HG03196 (cell line): Measurements from ENCODE around the gene RPS6KA1.

Experiments used
- ATAC-seq: cut with Tn5 transposase; IDR thresholded peaks from one replicate; pipeline ENCODE4 v1.9.1; 2021; ENCODE audit not compliant: unreplicated experiment

RPS6KA1 gene

DNA sequence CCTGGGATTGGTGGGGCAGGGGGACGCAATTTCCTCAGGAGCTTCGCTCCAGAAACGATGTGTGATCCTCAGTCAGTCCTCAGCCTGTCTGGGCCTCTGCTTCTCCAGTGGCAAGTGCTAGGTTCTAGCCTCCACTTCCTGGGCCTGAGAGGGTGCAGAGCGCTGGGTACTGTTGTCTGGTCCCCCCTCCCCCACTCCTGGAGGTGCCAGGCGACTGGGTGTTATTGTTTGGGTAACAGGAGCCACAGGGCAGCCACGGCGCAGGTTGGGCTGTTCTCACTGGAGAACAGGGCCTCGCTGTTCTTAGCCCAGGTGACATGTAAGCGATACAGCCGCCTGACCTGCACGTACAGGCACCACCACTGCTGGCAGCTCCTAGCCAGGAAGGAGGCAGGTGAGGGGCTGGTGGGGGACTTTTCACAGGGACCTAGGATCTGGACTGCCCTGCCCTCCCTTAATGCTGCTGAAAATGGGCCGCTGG, 2.1 kb downstream of the RPS6KA1 start:
- no peak for ATAC-seq

DNA sequence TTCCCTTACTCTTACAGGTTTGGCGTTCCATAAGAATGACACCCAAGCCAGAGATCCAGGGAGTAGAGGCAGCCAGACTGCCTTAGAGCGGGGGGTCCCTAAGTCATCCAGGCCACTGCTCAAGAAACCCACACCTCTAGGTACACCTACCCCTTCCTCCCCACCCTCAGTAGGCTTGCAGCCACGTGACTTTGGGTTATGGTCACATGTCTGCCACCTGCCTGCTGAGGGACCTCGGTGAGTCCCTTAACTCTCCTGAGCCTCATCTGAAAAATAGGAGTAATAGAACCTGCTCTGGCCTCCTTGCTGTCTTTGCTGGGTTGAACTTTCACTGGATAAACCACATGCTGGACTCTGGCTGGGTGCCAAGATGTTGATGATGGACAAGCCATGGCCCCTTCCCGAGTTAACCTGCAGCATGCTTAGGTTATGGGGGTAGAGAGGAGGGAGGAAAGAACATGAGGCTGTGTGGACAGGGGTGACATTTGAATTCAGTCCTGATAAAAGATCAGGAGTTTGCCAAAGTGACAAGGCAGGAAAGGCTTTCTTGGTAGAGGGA, 4.5 kb downstream of the RPS6KA1 start:
- no peak for ATAC-seq

DNA sequence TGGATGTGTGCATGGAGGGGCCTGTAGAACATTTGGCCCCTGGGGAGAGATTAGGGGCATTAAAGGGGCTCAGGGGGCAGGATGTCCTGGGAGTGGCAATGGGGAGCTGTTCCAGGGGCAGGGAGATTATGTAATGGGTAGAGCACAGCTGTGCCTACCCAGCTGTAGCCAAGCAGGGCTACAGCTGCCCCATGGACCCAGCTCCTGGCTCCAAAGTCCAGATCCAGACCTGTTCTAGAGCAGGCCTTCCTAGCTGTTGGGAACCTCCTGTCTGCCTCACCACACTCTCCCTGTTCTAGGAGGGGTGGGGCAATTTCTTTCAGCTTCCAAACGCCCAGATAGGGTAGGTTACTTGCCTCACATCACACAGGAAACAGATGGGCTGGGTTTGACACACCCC, 5.6 kb downstream of the RPS6KA1 start:
- ATAC-seq, result no peak

DNA sequence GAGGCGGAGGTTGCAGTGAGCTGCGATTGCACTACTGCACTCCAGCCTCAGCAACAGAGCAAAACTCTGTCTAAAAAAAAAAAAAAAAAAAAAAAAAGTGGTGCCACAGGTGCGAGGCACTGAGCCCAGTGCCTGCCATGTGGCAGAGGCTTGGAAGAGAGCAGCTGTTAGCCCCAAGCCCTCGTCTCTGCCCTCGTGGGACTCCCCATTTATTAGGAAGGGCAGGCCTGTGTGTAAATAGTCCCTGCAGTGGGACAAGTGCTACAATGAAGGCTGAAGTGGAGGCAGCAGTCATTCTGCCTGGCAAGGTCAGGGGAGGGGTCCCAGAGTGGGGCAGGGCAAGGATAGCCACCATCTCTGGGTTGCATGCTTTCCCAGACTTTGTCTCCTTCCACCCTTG, 6.5 kb downstream of the RPS6KA1 start:
- ATAC-seq, result no peak

DNA sequence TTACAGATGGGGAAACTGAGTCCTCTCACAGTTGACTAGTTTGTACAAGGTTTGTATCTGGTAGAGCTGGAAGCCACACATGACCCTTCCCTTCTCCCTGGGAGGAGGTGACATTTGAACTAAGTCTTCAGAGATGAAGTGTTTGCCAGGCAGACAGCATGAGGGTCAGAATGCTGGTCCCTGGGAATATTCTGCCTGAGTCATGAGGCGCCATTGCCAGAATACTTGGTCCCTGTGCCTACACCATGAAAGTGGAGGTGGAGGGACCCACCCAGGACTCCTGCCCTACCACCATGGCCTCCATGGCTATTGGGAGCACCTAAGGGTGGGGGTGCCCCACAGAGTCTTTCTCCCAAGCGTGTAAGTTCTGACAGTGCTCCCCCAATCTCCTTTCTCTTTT, 7.0 kb downstream of the RPS6KA1 start:
- no peak for ATAC-seq

DNA sequence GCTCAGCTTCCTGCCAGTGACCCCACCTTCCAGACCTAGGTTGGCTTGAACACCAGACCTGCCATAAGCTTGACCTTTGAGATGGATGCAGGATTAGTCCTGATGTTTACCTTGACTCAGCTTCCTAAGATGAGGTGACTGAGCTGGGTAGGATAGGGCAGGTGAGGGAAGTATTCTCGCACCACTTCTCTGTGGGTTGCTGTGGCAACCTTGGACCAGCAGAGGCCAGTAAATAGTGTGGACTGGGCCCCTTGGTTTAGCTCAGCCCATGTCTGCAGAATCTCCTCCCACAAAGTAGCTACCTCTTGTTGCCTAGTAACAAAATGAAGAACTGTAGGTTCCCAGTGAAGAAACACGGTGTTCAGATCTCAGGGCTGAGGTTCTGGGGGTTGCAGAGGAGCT, 8.4 kb downstream of the RPS6KA1 start:
- no peak for ATAC-seq

DNA sequence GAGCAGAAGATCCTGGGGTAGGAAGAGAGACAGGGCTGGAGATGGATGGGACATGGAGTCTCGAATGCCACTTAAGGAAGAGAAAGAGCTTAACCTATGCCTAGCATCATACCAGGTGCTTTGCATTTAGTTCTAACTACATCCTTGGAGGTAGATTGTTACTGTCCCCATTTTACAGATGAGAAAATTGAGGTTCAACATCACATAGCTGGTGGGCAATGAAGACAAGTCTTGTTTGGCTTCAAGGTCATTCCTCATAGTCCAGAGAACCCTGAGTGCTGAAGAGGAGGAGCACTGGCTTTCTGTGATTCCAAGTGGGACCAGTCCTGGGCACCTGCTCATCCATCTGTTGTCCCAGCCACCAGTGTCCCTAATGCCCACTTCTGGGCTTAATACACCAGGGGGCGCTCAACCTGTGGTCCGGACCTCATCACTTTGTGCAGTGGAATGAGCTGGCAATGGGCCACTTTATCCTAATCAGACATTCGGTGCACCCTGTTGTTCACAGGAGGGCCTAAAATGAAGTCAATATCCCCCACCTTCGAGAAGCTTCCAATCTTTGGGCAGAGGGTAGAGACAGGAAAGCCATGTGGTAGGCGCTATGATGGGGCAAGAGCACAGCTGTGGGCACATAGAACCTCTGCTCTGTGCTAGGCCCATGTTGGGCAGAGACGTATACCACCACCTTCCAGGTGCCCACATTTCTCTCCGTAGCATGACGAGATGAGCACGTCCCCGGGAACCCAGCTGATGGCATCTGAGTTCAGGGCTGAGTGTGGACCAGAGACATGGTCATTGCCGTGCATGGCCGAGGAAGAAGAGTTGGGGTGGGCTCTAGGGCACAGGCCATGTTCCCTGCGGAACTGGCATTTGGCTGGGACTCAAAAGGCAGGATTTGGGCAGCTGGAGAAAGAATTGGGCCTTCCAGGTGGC, 9.2 kb downstream of the RPS6KA1 start:
- no peak for ATAC-seq

DNA sequence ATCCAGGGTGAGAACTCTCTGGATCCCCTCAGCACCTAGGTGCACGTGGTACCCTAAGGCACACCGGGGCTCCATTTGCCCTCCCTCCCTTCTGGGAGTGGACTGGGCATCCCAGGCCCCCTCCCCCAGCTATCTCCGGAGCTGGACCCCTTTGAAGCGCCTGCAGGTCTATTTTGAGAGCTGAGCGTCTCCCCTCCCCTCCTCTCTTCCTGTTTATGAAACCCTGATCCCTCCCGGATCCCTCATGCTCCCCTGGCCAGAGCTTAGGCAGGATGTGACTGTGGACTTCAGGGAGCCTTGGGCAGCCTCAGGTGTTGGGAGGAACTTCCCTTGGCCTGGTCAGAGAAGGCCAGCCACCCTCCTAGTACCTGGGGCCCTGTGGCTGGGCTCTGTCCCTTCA, 10.2 kb downstream of the RPS6KA1 start:
- ATAC-seq, result no peak

DNA sequence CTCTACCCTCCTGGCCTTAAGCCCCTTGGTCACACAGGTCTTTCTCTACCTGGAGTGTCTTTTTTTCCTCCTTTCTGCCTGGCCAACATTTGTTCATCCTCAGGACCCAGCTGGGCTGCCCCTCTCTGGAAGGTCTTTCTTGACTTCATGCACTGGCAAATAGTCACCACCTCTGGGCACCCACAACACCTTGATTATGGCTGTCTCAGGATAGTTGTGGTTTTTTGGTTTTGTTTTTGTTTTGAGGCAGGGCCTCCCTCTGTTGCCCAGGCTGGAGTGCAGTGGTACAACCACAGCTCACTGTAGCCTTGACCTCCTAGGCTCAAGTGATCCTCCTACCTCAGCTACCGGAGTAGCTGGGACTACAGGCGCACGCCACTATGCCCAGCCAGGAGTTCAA, 10.8 kb downstream of the RPS6KA1 start:
- no peak for ATAC-seq

DNA sequence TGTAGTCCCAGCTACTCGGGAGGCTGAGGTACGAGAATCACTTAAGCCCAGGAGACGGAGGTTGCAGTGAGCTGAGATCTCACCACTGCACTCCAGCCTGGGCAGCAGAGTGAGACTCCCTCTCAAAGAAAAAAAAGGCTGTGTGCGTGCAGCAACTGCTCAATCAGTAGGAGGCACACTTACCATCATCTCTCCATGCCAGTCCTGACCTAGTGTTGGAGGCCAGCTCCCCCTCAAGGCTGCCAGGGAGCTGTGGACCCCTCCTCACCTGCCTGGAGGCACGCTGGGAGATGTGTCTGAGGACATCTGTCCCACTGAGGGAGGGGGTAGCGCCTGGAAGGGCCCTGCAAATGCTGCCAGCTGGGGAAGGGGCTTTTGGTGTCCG, 11.9 kb downstream of the RPS6KA1 start:
- no peak for ATAC-seq

DNA sequence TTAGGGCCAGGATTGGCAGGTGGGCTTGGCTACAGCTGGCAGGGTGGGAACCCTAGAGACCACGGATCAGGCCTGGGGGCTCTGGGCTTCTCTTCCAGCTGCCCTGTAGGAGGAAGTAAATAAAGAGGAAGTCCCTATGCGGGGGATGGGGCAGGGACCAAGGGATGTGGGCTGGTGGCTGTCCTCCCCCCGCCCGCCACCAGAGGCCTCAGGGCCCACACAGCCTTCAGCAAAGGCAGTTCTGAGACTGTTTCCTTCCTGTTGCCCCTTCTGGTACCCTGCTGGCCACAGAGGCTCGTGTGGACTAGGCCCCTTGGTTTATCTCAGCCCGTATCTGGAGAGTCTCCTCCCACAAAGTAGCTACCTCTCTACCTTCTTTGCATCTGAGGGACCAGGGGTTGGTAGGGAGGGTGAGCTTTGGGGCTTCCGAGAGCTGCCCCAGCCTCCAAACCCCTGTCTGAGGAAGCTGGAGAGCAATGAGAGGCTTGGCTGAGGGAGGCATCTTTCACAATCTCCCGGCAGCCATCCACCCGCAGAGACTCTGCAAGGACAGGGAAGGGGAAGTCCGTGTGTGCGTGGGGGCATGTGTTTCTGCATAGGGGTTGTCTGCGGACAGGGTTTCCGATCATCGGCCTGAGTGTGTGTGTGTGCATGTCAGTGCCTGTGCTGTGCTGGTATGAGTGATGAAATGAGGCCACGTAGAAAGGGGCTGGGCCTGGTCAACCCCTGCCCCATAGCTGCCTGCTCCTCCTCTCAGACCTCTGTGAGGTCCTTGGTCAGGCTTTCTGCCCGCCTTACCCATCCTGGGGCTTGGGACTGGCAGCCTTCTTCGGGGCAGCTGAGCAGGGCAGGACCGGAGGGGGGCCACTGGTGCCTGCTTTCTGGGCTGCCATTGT, 12.5 kb downstream of the RPS6KA1 start:
- peak; percentile 58 for ATAC-seq

DNA sequence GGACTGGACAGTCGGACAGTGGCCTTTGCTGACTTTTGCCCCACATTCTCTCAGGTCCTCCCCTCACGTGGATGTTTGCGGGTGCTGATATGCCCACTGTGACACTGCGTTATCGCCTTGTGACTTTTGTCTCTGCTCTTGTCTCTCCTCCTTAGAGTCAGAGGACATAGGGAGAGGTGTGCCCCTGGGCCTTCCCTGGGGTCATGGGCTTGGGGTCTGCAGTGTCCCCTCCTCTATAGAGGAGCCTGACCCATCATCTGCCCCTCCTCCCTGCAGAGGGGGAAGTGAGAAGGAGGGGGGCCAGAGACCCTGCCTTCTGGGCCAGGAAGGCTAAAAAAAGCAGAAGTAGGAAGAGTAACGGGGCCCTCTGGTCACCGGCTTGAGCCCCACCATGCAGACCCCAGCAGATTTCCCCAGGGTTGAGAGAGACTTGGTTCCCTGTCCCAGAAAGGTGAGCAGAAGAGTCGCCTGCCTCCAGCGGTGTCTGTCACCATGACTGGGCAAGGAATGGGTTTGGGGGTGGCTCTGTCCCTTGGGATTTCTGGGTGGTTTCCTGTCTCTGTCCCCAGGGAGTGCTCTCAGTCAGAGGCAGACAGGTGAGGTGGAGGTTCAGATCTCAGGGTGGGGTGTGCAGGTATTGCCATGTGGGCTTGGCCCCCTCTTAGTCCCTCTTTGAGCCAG, 13.3 kb downstream of the RPS6KA1 start:
- ATAC-seq, result no peak

DNA sequence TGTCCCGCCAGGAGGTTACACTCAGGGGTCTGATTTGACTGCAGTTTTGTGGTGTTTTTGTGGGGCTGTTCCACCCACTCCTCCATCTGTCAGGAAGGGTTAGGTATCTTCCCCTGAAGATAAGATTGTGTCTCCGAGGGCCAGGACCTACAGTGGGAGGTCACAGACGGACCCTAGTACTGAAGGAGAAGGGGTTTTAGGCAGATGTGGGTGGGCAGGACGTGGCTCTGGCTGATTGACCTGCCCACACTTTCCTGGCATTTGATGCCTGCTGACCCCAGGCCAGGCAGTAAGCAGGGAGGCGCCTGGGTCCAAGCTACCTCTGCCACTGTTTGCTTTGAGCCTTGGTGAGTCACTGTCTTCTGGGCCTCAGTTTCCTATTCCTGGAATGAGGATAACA, 13.9 kb downstream of the RPS6KA1 start:
- ATAC-seq, result no peak

DNA sequence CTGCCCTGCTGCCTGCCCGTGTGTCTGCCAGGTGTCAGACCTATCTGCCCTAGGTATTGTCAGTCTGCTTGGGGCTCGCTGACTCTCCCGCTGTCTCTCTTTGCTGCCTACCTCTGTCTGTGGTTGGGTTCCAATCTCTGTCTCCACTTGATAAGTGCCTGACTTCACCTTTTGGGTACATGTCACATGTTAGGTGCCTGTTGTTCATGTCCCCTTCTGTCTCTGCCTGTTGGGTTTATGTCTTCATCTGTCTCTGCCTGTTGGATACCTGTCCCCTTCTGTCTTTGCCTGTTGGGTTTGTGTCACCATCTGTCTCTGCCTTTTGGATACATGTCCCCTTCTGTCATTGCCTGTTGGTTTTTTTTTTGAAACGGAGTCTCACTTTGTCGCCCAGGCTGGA, 14.6 kb downstream of the RPS6KA1 start:
- no peak for ATAC-seq

DNA sequence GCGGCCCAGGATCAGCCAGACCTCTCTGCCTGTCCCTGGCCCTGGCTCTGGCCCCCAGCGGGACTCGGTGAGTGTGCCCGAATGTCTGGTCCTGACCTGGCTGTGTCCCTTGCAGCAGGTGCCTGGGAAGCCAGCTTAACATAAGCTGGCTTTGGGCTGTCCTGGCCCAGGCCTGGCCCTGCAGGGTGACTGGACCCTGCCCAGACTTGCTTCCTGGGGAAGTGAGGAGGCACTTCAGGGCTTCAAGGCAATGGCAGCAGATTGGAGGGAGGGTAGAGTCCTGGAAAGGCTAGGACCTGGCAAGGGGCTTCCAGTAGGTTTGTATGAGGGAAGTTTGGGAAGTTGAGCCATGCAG, 16.4 kb downstream of the RPS6KA1 start:
- ATAC-seq, result no peak

DNA sequence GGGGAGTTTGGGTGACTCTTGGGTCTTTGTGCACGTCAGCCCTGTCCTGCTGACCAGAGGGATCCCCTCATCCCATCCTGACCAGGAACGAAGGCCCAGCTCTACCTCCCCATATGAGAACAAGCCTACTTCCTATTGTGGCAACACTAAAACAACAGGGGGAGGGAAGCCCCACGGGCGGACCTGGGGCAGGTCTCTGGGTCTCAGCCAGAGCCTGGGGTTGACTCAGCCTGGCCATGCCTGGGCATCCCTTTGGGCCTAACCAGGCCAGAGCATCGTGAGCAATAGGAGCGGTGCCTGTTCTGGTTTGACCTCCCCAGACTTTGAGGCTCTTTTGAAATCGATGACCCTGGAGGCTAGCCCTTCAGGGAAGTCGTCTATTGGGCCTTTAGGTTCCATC, 16.8 kb downstream of the RPS6KA1 start:
- ATAC-seq, result no peak

DNA sequence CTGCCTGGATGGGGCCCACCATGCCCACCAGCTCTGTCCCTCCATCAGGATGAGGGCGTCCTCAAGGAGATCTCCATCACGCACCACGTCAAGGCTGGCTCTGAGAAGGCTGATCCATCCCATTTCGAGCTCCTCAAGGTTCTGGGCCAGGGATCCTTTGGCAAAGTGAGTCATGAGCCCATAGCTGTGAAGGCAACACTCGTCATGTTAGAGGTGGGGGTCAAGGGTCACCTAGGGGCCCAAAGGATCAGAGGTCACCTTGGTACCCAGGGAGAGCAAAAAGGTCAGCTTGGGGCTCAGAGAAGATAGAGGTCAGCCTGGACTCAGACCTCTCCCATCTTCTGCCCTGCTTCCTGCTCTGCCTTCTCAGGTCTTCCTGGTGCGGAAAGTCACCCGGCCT, 17.3 kb downstream of the RPS6KA1 start:
- ATAC-seq, result no peak

DNA sequence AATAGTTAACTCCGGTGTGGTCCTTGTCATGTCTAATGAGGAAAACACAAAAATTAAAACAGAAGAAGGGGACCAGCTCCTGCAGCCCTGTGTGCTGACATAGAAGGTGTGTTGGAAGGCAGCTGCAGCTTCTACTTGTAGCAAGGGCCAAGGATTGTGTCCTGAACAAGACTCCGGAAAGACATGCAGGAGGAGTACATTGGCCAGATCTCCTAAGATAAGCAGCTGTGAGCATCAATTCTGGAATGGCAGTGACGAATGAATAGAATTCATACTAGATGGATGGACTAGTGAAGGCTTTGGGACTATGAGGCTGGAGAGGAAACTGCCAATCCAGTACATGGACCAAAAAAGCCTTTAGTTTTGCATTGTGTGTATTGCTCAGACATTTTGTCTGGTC, 19.3 kb downstream of the RPS6KA1 start:
- ATAC-seq, result no peak

DNA sequence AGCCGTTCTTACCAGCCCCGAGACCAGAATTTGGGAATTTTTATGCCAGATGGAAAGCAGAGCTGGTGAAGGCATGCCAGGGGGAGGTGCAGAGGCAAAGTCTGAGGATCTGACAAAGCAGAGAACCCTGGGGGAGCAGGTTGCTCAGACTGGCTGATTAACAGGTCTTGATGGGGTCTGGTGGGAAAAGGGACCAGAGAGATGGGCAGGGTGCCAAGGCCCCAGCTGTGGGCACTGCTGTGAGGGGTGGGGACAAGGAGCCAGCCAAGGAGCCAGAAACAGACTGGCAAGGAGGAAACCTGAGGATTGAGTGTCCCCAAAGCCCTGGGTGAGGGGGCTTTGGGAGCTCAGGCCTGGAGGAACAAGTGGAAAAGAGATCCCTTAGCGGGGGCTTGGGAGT, 21.4 kb downstream of the RPS6KA1 start:
- ATAC-seq, result no peak

DNA sequence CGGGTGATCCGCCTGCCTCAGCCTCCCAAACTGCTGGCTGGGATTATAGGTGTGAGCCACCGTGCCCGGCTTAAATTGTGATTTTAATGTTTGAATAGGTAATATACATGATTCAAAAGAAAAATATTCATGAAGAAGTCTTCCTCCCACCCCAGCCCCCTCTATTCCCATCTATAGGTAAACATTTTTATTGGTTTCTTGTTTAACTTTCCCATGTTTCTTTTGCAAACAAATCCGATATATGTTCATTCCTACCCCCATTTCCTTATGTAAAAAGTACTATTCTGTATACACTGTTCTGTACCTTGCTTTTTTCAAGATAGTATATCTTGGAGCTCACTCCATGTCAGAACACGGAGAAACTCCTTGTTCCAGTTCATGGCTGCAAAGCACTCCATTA, 23.2 kb downstream of the RPS6KA1 start:
- ATAC-seq, result no peak
